ENCODE measurements around the gene PRKG1. TPM values are rescaled to one million over a fixed set of nuclear protein-coding genes. Genes with fewer than 3 reads are reported as not detected.

PRKG1 gene
- total RNA-seq, 1 donor from 2014 or later = 26.4 TPM

DNA sequence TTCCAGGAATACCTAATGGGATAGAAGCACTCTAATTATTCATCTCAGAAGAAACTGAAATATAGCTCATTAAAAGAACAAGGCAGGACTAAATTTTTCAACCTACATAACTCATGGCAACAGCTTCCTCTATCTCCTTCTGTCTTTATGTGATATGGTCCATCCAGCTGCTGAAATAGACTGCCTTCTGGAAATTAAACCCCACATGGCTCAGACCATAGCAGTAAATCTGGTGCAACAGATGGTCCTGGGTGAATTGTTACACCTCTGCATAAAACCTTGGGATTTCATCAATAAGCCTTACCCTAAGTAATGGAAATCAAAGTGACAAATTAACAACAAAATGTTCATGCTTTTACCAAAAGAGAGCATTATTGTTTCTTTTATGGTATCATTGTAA is 830.7 kb downstream of the PRKG1 start:
- Mint-ChIP-seq H3K4me1 (peaks cover 30% of the 10 kb centered on the region), H3K27ac (no peak overlapping the region), H3K36me3 (no peaks in the 10 kb centered on the region), H3K9me3 (no peaks in the 10 kb centered on the region), H3K27me3 (ENCODE audit: insufficient read depth, low read depth) (peaks cover 2% of the 10 kb centered on the region), H3K4me3 (no peak overlapping the region)
- Histone ChIP-seq H3K4me2 (no peak overlapping the region), H3K27me3 (no peaks in the 10 kb centered on the region), H4K20me1 (ENCODE audit: low read depth) (no peaks in the 10 kb centered on the region), H3K9me3 (ENCODE audit: low read depth) (no peaks in the 10 kb centered on the region), H3K36me3 (no peaks in the 10 kb centered on the region), H3K79me2 (ENCODE audit: low read depth) (no peaks in the 10 kb centered on the region), H2AFZ (replicated peaks) (no peak overlapping the region), H3K27ac (no peak overlapping the region), H3K9ac (no peak overlapping the region), H3F3A (ENCODE audit: low read depth) (peaks cover 50% of the 10 kb centered on the region), H3K4me3 (no peak overlapping the region), H3K4me1 (peaks cover 40% of the 10 kb centered on the region)
- no peak for DNase-seq (ENCODE audit: low spot score)
- TF ChIP-seq EZH2phosphoT487 (IDR thresholded peaks at IDR 0.05) (no peak), CTCF (IDR thresholded peaks at IDR 0.05) (no peak), EZH2 (IDR thresholded peaks at IDR 0.05) (no peak)

GRCh38 chr10:51907361-51907760 is 833.1 kb downstream of the PRKG1 start:
- no peaks in the 10 kb centered on the region for H3K9me3 Mint-ChIP-seq
- no peak overlapping the region for H3K9ac ChIP-seq
- H3K27ac Mint-ChIP-seq = no peak overlapping the region

DNA sequence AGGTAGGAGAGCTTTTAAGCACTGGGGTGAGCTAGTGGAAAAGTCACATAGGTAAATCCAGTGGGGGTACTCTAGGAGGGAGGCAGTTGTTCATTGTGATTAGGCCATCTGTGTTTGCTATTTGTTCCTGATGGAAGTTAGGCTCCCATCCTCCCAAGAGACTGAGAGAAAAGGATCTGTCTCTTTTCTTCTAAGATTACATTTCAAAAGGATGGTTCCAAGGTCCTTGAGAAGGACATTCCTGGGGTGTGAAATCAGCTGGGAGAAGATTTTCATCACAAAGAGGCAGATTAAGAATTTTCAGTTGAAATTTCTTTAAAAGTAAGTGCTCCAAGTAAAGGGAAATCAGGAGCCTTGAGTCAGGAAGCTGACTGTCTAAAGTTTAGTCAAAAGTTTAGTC is 835.9 kb downstream of the PRKG1 start:
- peak overlapping the region; percentile 85 for H3K27ac ChIP-seq
- peak overlapping the region; percentile 25 for H3K4me2 ChIP-seq

More at GRCh38 chr10:51907361-51907760, 833.1 kb downstream of the PRKG1 start:
- peaks cover 4% of the 10 kb centered on the region for H3K27me3 Mint-ChIP-seq (ENCODE audit: insufficient read depth, low read depth)
- Histone ChIP-seq H3K27ac (peak overlapping the region; percentile 40), H2AFZ (replicated peaks) (no peak overlapping the region), H3K79me2 (ENCODE audit: low read depth) (no peaks in the 10 kb centered on the region), H3K4me1 (peaks cover 53% of the 10 kb centered on the region), H3F3A (ENCODE audit: low read depth) (peaks cover 64% of the 10 kb centered on the region), H3K4me2 (peak overlapping the region; percentile 46), H3K9me3 (ENCODE audit: low read depth) (no peaks in the 10 kb centered on the region), H3K36me3 (no peaks in the 10 kb centered on the region), H3K4me3 (no peak overlapping the region), H3K27me3 (no peaks in the 10 kb centered on the region), H4K20me1 (ENCODE audit: low read depth) (no peaks in the 10 kb centered on the region)
- peaks cover 30% of the 10 kb centered on the region for H3K4me1 Mint-ChIP-seq
- H3K4me3 Mint-ChIP-seq = no peak overlapping the region
- no peak for DNase-seq (ENCODE audit: low spot score)
- no peaks in the 10 kb centered on the region for H3K36me3 Mint-ChIP-seq
- no peak for TF ChIP-seq CTCF (IDR thresholded peaks at IDR 0.05)
- TF ChIP-seq EZH2 (IDR thresholded peaks at IDR 0.05) = no peak
- TF ChIP-seq EZH2phosphoT487 (IDR thresholded peaks at IDR 0.05) = no peak

More for the DNA sequence above, 835.9 kb downstream of the PRKG1 start:
- TF ChIP-seq EZH2phosphoT487 (IDR thresholded peaks at IDR 0.05) (no peak), CTCF (IDR thresholded peaks at IDR 0.05) (no peak), EZH2 (IDR thresholded peaks at IDR 0.05) (no peak)
- peak overlapping the region; percentile 8 for H3K27ac Mint-ChIP-seq
- Histone ChIP-seq H2AFZ (replicated peaks) (peak overlapping the region; percentile 15), H3K36me3 (no peaks in the 10 kb centered on the region), H3K9ac (no peak overlapping the region), H3K4me1 (peaks cover 65% of the 10 kb centered on the region), H3F3A (ENCODE audit: low read depth) (peaks cover 68% of the 10 kb centered on the region), H3K79me2 (ENCODE audit: low read depth) (no peaks in the 10 kb centered on the region), H4K20me1 (ENCODE audit: low read depth) (no peaks in the 10 kb centered on the region), H3K27me3 (no peaks in the 10 kb centered on the region), H3K4me3 (no peak overlapping the region), H3K9me3 (ENCODE audit: low read depth) (no peaks in the 10 kb centered on the region)
- no peak overlapping the region for H3K4me3 Mint-ChIP-seq
- peaks cover 26% of the 10 kb centered on the region for H3K4me1 Mint-ChIP-seq
- DNase-seq (ENCODE audit: low spot score) = peak; percentile 32
- H3K9me3 Mint-ChIP-seq = no peaks in the 10 kb centered on the region
- no peaks in the 10 kb centered on the region for H3K36me3 Mint-ChIP-seq
- peaks cover 4% of the 10 kb centered on the region for H3K27me3 Mint-ChIP-seq (ENCODE audit: insufficient read depth, low read depth)
